H1 (cell line): ENCODE measurements around the gene PARD3.

Source experiments
- CBX5 ChIP-seq: fragments of 300-800, 300-1000 bp; sonication (generic); IDR thresholded peaks from 2 replicates; pipeline ENCODE4 v1.7.1; 2016; ENCODE audit warnings: antibody characterized with exemption, low read length, low read depth
- EZH2 ChIP-seq: fragments of 200-600 bp; sonication (generic); IDR thresholded peaks from 2 replicates; pipeline ENCODE4 v1.7.1; 2012; ENCODE audit warnings: low read depth, mild to moderate bottlenecking, moderate library complexity, low read length, inconsistent platforms; ENCODE audit not compliant: severe bottlenecking
- POLR2A ChIP-seq, 2 experiments: IDR thresholded peaks; 1 replicate in 1 of 2; 2 replicates in 1 of 2; pipeline ENCODE4 v1.6.1; 2011; ENCODE audit warnings: low read depth in 2 of 2, low read length in 2 of 2, mild to moderate bottlenecking in 2 of 2; ENCODE audit errors: control extremely low read depth in 1 of 2
- SP4 ChIP-seq: IDR thresholded peaks from 2 replicates; pipeline ENCODE4 v1.6.1; 2012; ENCODE audit warnings: low read length, inconsistent platforms
- TF ChIP-seq, protein P1 (sequence below), 3 experiments: IDR thresholded peaks; 1 replicate in 2 of 3; 2 replicates in 1 of 3; pipeline versions ENCODE4 v1.5.1 to v1.6.1; 2011; ENCODE audit warnings: low read length in 3 of 3, mild to moderate bottlenecking in 3 of 3, inconsistent platforms in 2 of 3, low read depth in 1 of 3, moderate library complexity in 1 of 3; ENCODE audit not compliant: insufficient read depth in 1 of 3; ENCODE audit errors: control extremely low read depth in 1 of 3

GRCh38 chr10:34699904-34700517, 115.1 kb downstream of the PARD3 start:
- TF ChIP-seq, protein P1, sequence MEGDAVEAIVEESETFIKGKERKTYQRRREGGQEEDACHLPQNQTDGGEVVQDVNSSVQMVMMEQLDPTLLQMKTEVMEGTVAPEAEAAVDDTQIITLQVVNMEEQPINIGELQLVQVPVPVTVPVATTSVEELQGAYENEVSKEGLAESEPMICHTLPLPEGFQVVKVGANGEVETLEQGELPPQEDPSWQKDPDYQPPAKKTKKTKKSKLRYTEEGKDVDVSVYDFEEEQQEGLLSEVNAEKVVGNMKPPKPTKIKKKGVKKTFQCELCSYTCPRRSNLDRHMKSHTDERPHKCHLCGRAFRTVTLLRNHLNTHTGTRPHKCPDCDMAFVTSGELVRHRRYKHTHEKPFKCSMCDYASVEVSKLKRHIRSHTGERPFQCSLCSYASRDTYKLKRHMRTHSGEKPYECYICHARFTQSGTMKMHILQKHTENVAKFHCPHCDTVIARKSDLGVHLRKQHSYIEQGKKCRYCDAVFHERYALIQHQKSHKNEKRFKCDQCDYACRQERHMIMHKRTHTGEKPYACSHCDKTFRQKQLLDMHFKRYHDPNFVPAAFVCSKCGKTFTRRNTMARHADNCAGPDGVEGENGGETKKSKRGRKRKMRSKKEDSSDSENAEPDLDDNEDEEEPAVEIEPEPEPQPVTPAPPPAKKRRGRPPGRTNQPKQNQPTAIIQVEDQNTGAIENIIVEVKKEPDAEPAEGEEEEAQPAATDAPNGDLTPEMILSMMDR (IDR thresholded peaks at IDR 0.05; ENCODE audit: control extremely low read depth in 1 of 3, insufficient read depth in 1 of 3, low read depth in 1 of 3, low read length in 3 of 3) = no peak
- TF ChIP-seq POLR2A (IDR thresholded peaks at IDR 0.05; ENCODE audit: control extremely low read depth in 1 of 2, low read depth in 2 of 2, low read length in 2 of 2) (no peak), EZH2 (no peak), CBX5 (no peak), SP4 (no peak)
